GM18526 (cell line): ENCODE measurements around the gene CELSR1.

Source experiments
- POLR2A ChIP-seq: IDR thresholded peaks from 3 replicates; pipeline ENCODE4 v1.6.1; 2011; ENCODE audit not compliant: insufficient read length; ENCODE audit errors: extremely low read depth

CELSR1 gene

DNA sequence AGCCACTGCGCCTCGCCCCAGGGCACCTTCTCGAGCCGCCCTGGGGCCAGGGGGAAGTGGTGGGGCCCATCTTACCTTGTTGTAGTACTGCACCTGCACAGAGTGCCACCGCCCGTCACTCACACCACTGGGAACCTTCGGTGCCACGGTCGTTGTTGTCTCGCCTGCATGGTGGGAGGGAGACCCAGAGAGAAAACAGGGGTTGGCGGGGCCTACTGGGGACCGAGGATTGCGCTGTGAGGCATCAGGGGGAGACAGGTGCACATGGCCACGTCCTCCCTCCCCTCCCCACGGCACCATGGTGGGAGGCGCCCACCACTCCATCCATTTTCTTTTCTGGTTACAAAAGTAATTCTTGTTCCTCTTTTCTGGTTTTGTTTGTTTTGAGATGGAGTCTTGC is 104.1 kb downstream of the CELSR1 start:
- TF ChIP-seq POLR2A = no peak

DNA sequence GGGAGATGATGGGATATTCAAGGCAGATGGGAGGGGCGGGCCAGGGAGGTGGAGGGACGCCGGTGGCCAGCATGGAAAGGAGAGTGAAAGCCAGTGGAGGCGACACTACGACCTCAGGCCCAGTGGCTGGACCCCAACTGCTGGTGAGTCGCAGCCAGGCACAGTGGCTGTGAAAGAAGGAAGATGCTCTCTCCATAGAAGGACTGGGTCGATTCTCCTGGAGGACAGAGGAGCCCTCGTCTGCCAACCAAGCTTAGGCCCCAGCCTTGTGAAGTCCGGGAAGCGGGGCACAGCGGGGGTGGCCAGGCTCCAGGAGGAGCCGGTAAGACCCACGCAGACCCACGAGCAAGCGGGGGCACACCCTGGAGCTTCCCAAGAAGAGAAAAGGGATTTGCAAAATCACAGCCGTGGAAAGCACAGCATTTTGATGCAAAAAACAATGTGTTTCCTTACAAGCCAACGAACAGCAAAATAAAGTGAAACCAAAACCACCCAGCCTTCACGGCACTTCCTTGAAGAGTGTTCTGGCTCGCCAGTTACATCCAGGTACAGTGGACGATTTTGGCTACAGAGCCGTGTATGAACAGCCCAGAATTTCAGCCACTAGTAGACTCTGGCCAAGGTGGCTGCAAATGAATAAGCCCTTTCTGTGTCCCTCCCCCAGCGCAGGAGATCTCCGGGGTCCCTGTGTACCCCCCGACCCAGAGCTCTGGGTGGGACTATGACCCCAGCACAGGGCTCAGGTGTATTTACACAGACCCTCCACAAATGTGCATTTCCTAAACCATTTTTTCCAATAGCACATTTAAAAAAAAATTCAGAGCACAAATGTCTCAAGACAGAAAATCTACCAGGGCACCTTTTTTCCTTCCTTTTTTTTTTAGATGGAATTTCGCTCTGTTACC is 105.0 kb downstream of the CELSR1 start:
- no peak for TF ChIP-seq POLR2A

DNA sequence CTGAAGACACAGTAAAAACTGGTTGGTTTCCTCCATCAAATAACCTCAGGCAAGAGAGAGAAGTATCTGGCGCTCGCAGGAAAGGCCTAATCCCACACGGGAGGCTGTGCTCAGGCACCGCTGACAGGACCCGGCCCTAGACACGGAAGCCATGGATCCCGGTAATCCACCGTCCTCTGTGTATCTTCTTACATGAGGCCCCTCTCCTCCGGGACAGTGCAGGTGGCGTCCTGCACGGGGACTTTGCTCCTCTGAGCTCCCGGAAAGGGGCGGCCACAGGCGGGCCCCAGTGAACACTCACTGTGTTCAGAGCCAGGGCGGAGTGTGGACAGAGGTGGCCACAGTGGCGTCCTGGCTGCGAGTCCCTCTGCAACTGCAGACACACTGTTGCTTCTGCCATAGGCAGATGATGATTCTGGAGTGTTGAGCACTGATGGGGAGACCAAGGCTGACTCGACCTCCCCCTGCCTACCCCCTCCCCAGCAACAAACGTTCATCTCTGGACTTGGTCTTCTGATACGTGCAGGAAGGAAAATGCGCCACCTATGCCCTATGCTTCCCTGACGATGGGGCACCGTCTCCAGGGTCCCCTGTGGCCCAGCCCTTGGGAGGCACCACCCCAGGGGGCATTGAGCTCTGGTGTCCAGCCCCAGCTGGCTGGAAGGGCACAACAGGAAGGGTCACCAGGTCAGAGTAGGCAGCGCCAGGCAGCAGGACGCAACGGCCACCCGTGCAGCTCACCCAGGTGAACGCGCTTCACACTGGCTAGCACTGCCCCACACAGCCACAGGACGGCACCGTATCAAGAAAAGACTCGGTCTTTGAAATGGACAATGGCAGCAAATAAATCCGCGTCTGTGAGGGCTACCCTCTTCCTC is 106.2 kb downstream of the CELSR1 start:
- no peak for TF ChIP-seq POLR2A

DNA sequence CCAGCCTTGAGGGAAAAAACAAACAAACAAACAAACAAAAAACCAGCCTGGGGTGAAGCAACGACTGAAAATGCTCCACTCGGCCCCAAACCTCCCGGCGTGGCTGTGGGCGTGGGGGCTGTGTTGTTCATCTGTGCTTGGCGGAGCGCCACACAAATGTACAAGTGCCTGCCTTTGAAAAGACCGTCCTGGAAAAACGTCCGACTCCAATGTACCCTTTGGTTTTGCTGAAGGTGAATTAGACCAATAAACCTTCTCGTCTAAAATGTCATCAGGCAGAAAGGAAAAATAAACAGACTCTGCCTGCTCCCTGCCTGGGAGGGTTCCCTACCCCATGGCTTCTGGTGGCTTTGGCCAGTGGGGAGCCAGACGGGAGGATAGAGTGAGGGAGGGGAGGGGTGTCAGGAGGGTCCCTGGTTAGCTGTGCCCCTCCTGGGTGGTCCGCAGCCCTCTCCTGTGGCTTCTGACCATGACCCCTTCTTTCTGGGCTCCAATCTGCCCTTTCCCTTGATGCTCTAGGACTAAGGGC is 108.0 kb downstream of the CELSR1 start:
- TF ChIP-seq POLR2A = no peak

DNA sequence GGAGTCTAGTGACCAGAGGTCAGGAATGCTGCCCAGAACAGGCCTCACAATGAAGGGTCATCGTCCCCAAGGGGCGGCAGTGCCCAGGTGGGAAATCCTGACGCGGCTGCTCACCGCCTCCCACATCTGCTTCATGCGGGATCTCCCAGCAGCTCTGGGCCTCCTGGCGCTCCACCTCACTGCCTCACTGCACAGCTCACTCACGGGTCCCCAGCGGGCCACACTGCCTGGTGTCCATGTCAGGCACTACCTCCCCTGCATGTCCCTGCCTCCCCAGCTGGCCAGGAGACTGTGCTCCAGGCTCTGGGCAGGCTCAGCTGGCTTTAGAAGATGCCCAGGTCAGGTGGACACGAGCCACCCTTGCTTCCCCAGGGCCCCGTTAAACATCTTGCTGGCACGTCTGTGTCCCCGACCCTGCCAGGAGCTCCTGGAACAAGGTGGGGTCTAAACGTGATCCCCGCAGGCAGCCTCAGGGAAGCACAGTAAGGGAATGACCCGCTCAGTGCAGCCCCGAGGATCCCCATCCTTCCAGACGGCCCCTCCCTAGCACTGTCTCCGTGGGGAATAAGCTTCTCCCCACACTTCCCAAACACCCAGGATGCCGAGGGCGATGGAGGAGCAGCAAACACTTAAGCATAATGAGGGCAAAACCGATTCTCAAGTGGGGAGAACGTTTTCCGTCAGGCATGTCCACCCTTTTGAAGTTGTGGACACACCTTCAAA is 108.7 kb downstream of the CELSR1 start:
- no peak for TF ChIP-seq POLR2A

DNA sequence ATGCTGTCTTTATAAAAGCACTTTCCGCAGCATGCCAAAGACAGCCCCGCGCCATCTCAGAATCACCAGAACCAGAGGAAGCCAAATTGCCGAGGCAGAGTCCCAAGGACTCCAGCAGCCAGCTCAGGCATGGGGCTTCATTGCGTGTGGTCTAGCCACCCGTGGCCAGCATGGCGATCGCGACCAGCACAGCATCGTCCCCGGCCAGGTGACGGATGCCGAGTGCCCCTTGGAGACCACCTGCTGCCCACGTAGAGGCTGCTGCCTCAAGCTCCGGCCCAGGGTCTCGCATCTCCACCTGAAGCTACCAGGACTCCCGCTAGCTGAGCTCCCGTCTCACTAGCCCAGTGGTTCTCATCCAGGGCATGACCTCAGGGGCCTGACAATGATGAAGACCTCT is 109.2 kb downstream of the CELSR1 start:
- TF ChIP-seq POLR2A = no peak

DNA sequence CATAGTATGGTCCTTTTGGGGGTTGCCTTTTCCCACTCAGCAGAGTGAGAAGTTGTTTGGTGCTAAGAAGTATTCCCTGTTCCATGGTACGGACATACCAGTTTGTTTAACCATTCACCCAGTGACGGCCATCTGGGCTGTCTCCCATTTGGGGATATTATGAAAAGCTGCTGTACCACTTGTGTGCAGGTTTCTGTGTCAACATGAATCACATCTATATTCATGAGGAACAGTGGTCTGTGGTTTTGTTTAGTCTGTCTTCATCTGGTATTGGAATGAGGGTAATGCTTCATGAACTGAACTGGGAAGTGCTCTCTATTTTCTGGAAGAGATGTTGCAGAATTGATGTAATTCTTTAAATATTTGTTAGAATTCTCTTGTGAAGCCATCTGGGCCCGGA is 112.4 kb downstream of the CELSR1 start:
- no peak for TF ChIP-seq POLR2A

DNA sequence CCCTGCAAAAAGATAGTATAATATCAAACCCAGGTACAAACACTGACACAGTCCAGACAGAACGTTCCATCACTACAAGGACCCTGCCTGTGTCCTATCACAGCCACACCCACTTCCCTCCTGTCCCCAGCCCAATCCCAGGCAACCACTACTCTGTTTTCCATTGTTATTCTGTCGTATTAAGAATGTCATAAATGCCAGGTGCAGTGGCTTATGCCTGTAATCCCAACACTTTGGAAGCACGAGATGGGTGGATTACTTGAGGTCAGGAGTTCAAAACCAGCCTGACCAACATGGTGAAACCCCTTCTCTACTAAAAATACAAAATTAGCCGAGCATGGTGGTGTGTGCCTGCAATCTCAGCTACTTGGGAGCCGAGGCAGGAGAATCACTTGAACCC is 112.9 kb downstream of the CELSR1 start:
- TF ChIP-seq POLR2A = no peak

DNA sequence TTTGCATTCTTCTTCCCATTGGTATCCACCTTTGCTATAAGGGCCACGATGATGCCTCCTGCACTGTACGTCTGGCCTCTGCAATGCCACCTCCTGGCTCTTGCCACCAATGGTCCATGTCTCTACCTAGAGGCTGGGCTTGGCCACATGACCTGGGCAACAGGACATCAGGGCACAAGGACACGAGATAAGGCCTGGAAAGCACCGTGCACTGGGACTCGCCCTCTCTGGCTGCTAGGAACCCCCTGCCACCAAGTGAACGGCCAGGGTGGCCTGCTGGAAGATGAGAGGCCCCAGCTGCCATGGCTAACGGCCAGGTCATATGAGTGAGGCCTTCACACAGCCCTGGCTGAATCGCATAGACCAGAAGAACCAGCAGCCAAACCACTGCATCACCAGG is 114.5 kb downstream of the CELSR1 start:
- no peak for TF ChIP-seq POLR2A

DNA sequence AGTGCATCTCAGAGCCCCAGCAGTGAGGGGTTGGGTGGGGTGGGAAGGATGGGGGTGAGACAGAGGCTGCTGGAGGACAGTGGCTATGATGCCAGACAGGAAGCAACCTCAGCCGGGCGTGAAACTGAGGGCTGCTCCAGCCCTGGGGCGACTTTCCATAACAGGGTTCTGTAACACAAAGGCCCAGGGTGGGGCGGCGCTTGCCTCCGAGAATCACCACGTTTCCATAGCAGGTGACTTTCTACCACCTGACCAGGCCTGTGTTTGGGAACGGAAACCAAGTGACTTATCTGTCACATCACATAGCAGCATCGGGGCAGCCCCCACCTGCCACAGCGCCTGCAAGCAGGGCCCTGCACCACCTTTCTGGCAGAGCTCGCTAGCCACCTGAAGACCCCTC is 116.2 kb downstream of the CELSR1 start:
- no peak for TF ChIP-seq POLR2A

DNA sequence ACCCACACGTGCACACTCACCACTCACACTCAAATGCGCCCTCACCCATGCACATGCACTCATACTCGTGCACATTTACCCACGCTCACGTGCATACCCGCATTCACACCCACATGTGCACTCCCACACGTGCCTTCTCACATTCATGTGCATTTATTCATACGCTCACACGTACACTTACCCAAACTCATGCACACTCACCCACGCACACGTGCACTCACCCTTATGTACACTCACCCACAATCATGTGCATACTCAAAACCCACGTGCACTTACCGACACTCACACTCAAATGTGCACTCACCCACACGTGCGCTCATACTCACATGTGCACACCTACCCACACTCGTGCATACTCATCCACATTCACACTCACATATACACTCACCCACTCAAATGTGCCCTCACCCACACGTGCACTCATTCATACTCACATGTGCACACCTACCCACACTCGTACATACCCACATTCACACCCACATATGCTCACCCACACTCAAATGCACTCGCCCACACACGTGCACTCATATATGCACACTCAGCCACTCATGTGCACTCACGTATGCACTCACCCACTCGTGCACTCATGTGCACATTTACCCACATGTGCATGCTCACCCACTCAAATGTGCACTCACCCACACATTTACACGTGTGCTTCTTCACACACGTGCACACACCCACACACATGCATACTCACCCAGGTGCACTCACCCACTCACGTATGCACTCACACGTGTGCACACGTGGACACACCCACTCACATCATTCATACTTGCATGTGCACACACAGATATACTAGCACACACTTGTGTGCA is 117.5 kb downstream of the CELSR1 start:
- TF ChIP-seq POLR2A = no peak

DNA sequence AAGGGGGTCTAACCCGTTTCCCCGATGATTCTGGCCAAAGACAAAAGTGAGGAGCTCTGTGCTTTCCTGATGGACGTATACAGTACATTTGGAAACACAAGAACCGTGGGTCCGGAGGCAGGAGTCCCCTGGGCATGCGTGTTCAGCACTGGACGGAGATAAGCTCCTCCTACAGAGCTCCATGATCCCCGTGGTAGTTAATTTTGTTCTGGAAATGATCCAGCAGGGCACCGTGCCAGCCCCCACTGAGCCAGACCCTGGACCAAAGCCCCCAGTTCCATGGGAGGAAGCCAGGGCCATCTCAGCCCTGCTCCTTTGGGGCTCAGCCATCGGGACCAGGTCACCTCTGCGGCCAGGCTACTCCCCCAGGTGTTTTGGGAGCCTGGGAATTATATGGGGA is 118.6 kb downstream of the CELSR1 start:
- TF ChIP-seq POLR2A = no peak

DNA sequence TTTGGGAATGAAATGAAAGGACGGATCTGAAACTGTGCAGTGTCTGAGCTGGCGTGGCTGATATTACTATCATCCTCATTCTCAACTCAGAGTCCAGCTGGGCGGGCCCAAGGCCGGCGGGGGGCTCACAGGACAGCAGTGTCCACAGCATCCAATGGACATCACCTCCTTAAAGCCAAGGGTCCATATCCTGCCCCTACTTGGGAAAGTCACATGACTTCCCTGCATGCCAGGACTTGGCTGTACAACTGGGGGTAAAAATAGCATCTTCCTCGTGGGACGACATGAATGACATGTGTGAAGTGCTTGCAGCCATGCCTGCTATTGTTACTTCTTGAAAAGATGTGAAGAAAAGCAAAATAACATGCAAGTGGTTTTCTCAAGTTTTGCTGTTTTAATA is 119.7 kb downstream of the CELSR1 start:
- no peak for TF ChIP-seq POLR2A

DNA sequence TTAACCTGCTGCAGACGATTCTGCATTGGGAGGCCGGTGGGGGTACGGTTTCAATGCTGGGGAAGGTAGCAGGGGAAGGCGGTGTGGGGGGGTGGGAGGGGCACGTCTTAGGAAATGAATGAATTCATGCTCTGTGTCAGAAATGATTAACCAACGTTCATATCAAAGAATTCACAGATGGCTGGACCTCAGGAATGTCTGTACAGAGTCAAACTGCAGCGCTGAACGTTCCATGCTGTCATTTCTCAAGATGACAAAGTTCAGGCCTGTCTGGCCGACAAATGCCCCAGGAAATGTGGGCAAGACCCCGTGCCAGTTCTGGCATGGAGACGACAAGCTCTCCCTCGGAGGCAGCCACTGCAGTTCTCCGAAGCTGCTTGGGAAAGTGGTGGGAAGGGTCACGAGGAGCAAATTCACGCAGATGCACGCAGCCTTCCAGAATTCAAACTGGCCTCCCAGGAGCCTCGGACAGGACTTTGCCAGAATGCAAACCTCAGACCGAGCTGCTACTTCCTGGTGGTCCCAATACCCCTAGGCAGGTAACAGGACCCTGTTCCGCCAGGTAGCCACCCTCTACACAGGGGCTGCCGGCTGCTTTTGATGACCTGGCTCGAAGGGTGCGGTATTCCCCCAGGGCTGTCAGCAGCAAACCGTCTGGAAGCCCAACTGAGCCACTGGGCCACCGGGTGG is 120.4 kb downstream of the CELSR1 start:
- no peak for TF ChIP-seq POLR2A
